Endothelial cell of umbilical vein (primary cell): ENCODE results near the gene TIMM21.

Source experiments
- MAX ChIP-seq: IDR thresholded peaks from 2 replicates; pipeline ENCODE4 v1.6.1; 2011; ENCODE audit not compliant: insufficient read depth, insufficient read length
- POLR2AphosphoS5 ChIP-seq: IDR thresholded peaks from 2 replicates; pipeline ENCODE4 v1.6.1; 2012; ENCODE audit warnings: low read depth, mild to moderate bottlenecking, control low read depth, low read length, moderate library complexity; ENCODE audit not compliant: insufficient read depth
- TF ChIP-seq, protein P1 (sequence below), 2 donors: IDR thresholded peaks; 1 replicate in 1 of 2; 2 replicates in 1 of 2; pipeline ENCODE4 v1.5.1; 2011; ENCODE audit warnings: low read length in 2 of 2, mild to moderate bottlenecking in 2 of 2, moderate library complexity in 2 of 2, control low read depth in 1 of 2, inconsistent platforms in 1 of 2, low read depth in 1 of 2; ENCODE audit not compliant: insufficient read depth in 1 of 2; ENCODE audit errors: extremely low read depth in 1 of 2

- TF ChIP-seq, protein P1, sequence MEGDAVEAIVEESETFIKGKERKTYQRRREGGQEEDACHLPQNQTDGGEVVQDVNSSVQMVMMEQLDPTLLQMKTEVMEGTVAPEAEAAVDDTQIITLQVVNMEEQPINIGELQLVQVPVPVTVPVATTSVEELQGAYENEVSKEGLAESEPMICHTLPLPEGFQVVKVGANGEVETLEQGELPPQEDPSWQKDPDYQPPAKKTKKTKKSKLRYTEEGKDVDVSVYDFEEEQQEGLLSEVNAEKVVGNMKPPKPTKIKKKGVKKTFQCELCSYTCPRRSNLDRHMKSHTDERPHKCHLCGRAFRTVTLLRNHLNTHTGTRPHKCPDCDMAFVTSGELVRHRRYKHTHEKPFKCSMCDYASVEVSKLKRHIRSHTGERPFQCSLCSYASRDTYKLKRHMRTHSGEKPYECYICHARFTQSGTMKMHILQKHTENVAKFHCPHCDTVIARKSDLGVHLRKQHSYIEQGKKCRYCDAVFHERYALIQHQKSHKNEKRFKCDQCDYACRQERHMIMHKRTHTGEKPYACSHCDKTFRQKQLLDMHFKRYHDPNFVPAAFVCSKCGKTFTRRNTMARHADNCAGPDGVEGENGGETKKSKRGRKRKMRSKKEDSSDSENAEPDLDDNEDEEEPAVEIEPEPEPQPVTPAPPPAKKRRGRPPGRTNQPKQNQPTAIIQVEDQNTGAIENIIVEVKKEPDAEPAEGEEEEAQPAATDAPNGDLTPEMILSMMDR (IDR thresholded peaks at IDR 0.05; ENCODE audit: extremely low read depth in 1 of 2, insufficient read depth in 1 of 2, low read depth in 1 of 2, low read length in 2 of 2), result no peak
- TF ChIP-seq POLR2AphosphoS5 (peak; percentile 82), MAX (peak; percentile 44)
These were observed at the start of gene TIMM21, which contains the start of gene FBXO15 for GRCh38 chr18:74147779-74148542.
